ENCODE results near the gene PDPN. TPM values are rescaled to one million over a fixed set of nuclear protein-coding genes. Genes with fewer than 3 reads are reported as not detected.

PDPN gene
- total and polyA plus RNA-seq, 2 donors (not counting 1 experiment from before 2014, with no cell fraction given), result 1.5 to 3.1 TPM

DNA sequence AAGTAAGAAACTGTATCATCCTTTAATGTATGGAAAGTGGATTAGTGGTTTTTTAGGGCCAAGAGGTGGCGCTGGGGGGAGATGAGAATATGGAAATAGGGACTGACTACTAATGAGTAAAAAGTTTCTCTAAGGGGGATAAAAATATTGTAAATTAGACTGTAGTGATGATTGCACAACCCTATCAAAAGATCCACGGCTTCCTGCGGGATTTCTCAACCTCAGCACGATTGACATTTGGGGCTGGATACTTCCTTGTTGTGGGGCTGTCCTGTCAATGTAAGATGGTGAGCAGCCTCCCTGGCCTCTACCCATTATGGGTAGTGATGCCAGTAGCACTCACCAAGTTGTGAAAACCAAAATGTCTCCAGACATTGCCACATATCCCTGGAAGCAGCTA is 80.3 kb downstream of the PDPN start:
- no peak overlapping the region for H2AFZ ChIP-seq (ENCODE audit: low read length)
- no peaks in the 10 kb centered on the region for H3K36me3 ChIP-seq (ENCODE audit: control insufficient read depth, insufficient read depth, low read length)
- TF ChIP-seq, protein P1, sequence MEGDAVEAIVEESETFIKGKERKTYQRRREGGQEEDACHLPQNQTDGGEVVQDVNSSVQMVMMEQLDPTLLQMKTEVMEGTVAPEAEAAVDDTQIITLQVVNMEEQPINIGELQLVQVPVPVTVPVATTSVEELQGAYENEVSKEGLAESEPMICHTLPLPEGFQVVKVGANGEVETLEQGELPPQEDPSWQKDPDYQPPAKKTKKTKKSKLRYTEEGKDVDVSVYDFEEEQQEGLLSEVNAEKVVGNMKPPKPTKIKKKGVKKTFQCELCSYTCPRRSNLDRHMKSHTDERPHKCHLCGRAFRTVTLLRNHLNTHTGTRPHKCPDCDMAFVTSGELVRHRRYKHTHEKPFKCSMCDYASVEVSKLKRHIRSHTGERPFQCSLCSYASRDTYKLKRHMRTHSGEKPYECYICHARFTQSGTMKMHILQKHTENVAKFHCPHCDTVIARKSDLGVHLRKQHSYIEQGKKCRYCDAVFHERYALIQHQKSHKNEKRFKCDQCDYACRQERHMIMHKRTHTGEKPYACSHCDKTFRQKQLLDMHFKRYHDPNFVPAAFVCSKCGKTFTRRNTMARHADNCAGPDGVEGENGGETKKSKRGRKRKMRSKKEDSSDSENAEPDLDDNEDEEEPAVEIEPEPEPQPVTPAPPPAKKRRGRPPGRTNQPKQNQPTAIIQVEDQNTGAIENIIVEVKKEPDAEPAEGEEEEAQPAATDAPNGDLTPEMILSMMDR (conservative IDR thresholded peaks at IDR 0.05 in 1 of 2, IDR thresholded peaks at IDR 0.05 in 1 of 2; ENCODE audit: low read depth in 1 of 2, low read length in 2 of 2), result no peak
- TF ChIP-seq EZH2 (IDR thresholded peaks at IDR 0.05; ENCODE audit: low read length, missing control alignments), result no peak
- H3K27ac ChIP-seq (ENCODE audit: insufficient read depth, low read length), result no peak overlapping the region
- no peaks in the 10 kb centered on the region for H3K9me3 ChIP-seq (ENCODE audit: control insufficient read depth, insufficient read depth, low read depth, low read length)
- H3K4me1 ChIP-seq (ENCODE audit: control insufficient read depth, extremely low read depth, insufficient read depth, low read length), result no peaks in the 10 kb centered on the region
- no peak overlapping the region for H3K9ac ChIP-seq (ENCODE audit: insufficient read depth, low read length)
- DNase-seq (ENCODE audit: low read depth in 2 of 2), result no peak
- H3K4me3 ChIP-seq (replicated peaks in 1 of 4; ENCODE audit: control extremely low read depth in 1 of 4, insufficient read depth in 1 of 4, low read depth in 3 of 4, low read length in 4 of 4), result no peak overlapping the region
- no peak overlapping the region for H3K4me2 ChIP-seq (ENCODE audit: extremely low read depth, insufficient read depth, low read length)
- H4K20me1 ChIP-seq (ENCODE audit: control insufficient read depth, extremely low read depth, insufficient read depth, low read length), result no peaks in the 10 kb centered on the region
- no peaks in the 10 kb centered on the region for H3K79me2 ChIP-seq (ENCODE audit: control insufficient read depth, insufficient read depth, low read length)
- no peaks in the 10 kb centered on the region for H3K27me3 ChIP-seq (ENCODE audit: control insufficient read depth, insufficient read depth, low read length)

DNA sequence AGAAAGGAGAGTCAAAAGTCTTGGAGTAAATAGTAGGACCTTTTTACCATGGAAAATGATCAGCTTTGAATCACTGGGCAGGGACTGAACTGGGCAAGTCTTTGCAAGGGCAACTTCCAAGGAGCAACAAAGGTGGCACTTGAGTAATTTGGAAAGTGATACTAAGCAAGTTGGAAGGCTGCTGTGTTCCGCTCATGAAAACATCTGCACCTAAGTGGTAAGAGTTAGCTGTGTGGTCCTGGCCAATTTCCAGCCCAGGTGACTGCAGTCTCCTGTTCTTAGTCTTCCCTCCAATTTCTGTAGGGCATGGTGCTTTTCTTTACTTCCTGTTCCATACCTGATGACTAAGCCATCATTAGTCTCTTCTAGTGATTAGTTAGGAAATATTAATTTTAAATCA is 80.8 kb downstream of the PDPN start:
- H2AFZ ChIP-seq (ENCODE audit: low read length), result no peak overlapping the region
- no peaks in the 10 kb centered on the region for H3K9me3 ChIP-seq (ENCODE audit: control insufficient read depth, insufficient read depth, low read depth, low read length)
- no peaks in the 10 kb centered on the region for H3K36me3 ChIP-seq (ENCODE audit: control insufficient read depth, insufficient read depth, low read length)
- H3K4me3 ChIP-seq (replicated peaks in 1 of 4; ENCODE audit: control extremely low read depth in 1 of 4, insufficient read depth in 1 of 4, low read depth in 3 of 4, low read length in 4 of 4), result no peak overlapping the region
- DNase-seq (ENCODE audit: low read depth in 2 of 2), result no peak
- TF ChIP-seq, protein P1 (conservative IDR thresholded peaks at IDR 0.05 in 1 of 2, IDR thresholded peaks at IDR 0.05 in 1 of 2; ENCODE audit: low read depth in 1 of 2, low read length in 2 of 2), result no peak
- no peak for TF ChIP-seq EZH2 (IDR thresholded peaks at IDR 0.05; ENCODE audit: low read length, missing control alignments)
- no peaks in the 10 kb centered on the region for H3K27me3 ChIP-seq (ENCODE audit: control insufficient read depth, insufficient read depth, low read length)
- H3K9ac ChIP-seq (ENCODE audit: insufficient read depth, low read length), result no peak overlapping the region
- H3K27ac ChIP-seq (ENCODE audit: insufficient read depth, low read length), result no peak overlapping the region
- no peaks in the 10 kb centered on the region for H4K20me1 ChIP-seq (ENCODE audit: control insufficient read depth, extremely low read depth, insufficient read depth, low read length)
- H3K79me2 ChIP-seq (ENCODE audit: control insufficient read depth, insufficient read depth, low read length), result no peaks in the 10 kb centered on the region
- no peaks in the 10 kb centered on the region for H3K4me1 ChIP-seq (ENCODE audit: control insufficient read depth, extremely low read depth, insufficient read depth, low read length)
- H3K4me2 ChIP-seq (ENCODE audit: extremely low read depth, insufficient read depth, low read length), result no peak overlapping the region

DNA sequence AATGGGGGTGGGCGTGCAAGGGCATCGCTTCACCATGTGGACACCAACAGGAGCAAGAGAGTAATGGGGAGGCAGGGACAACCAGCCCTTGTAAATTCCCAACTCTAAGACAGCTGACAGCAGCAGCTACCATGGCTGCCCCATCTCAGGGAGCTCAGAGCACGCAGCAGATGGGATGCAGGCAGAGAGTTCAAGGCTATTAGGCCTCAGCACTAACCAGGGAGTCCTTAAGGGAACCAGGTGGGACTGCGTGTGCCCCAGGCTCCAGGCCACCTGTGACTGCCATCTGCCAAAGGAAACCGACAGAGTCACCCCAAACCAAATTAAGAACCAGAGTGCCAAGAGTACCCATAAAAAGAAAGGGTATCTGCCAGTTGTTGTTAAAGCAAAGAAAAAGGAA is 82.7 kb downstream of the PDPN start:
- TF ChIP-seq EZH2 (IDR thresholded peaks at IDR 0.05; ENCODE audit: low read length, missing control alignments), result no peak
- TF ChIP-seq, protein P1 (conservative IDR thresholded peaks at IDR 0.05 in 1 of 2, IDR thresholded peaks at IDR 0.05 in 1 of 2; ENCODE audit: low read depth in 1 of 2, low read length in 2 of 2), result no peak
- no peaks in the 10 kb centered on the region for H3K27me3 ChIP-seq (ENCODE audit: control insufficient read depth, insufficient read depth, low read length)
- no peak overlapping the region for H3K4me2 ChIP-seq (ENCODE audit: extremely low read depth, insufficient read depth, low read length)
- H3K9me3 ChIP-seq (ENCODE audit: control insufficient read depth, insufficient read depth, low read depth, low read length), result no peaks in the 10 kb centered on the region
- no peak overlapping the region for H2AFZ ChIP-seq (ENCODE audit: low read length)
- H3K79me2 ChIP-seq (ENCODE audit: control insufficient read depth, insufficient read depth, low read length), result no peaks in the 10 kb centered on the region
- H4K20me1 ChIP-seq (ENCODE audit: control insufficient read depth, extremely low read depth, insufficient read depth, low read length), result no peaks in the 10 kb centered on the region
- no peak overlapping the region for H3K27ac ChIP-seq (ENCODE audit: insufficient read depth, low read length)
- no peaks in the 10 kb centered on the region for H3K4me1 ChIP-seq (ENCODE audit: control insufficient read depth, extremely low read depth, insufficient read depth, low read length)
- no peak for DNase-seq (ENCODE audit: low read depth in 2 of 2)
- H3K36me3 ChIP-seq (ENCODE audit: control insufficient read depth, insufficient read depth, low read length), result no peaks in the 10 kb centered on the region
- H3K4me3 ChIP-seq (replicated peaks in 1 of 4; ENCODE audit: control extremely low read depth in 1 of 4, insufficient read depth in 1 of 4, low read depth in 3 of 4, low read length in 4 of 4), result no peak overlapping the region
- no peak overlapping the region for H3K9ac ChIP-seq (ENCODE audit: insufficient read depth, low read length)

Other genes with a start within 250 kb of the PDPN start
- not detected in 2 replicates for gene PRAMEF14, start 236.7 kb upstream of the PDPN start, total RNA-seq
- not detected in 2 replicates for gene PRAMEF14, start 236.7 kb upstream of the PDPN start, polyA plus RNA-seq
- gene PRAMEF19, start 211.9 kb upstream of the PDPN start, total RNA-seq, result not detected in 2 replicates
- gene PRAMEF19, start 211.9 kb upstream of the PDPN start, polyA plus RNA-seq, result not detected in 2 replicates
- gene PRAMEF17, start 194.2 kb upstream of the PDPN start, total RNA-seq, result not detected in 2 replicates
- not detected in 2 replicates for gene PRAMEF17, start 194.2 kb upstream of the PDPN start, polyA plus RNA-seq
- not detected in 2 replicates for gene PRAMEF20, start 173.4 kb upstream of the PDPN start, total RNA-seq
- gene PRAMEF20, start 173.4 kb upstream of the PDPN start, polyA plus RNA-seq, result not detected in 2 replicates
- not detected in 2 replicates for gene LRRC38, start 69.8 kb upstream of the PDPN start, total RNA-seq
- gene LRRC38, start 69.8 kb upstream of the PDPN start, polyA plus RNA-seq, result not detected in 2 replicates
- 7.2 and 9.1 TPM in 2 replicates for gene PRDM2, start 116.4 kb downstream of the PDPN start, total RNA-seq
- 11.1 and 11.6 TPM in 2 replicates for gene PRDM2, start 116.4 kb downstream of the PDPN start, polyA plus RNA-seq

All from fibroblast of lung (primary cell).